K562 (cell line): ENCODE data around the gene ZDHHC24. TPM values are rescaled to one million over a fixed set of nuclear protein-coding genes. Genes with fewer than 3 reads are reported as not detected.

Experiments used
- ARHGAP35 ChIP-seq: fragments of 450-650 bp; IDR thresholded peaks from 2 replicates; pipeline ENCODE4 v1.6.1; 2018; ENCODE audit not compliant: partially characterized antibody
- ATF6 ChIP-seq: sonication (generic); formaldehyde crosslinking; IDR thresholded peaks from 2 replicates; pipeline ENCODE4 v1.4.0; 2020; ENCODE audit warnings: mild to moderate bottlenecking, missing genetic modification reagents
- CREB3L1 ChIP-seq: fragments of 450-650 bp; IDR thresholded peaks from 2 replicates; pipeline ENCODE4 v1.6.1; 2014; ENCODE audit warnings: low read depth, mild to moderate bottlenecking, moderate library complexity, borderline replicate concordance
- ETV5 ChIP-seq: sonication (generic); formaldehyde crosslinking; IDR thresholded peaks from 2 replicates; pipeline ENCODE4 v1.4.0; 2020; ENCODE audit warnings: low read depth, mild to moderate bottlenecking, missing genetic modification reagents
- GATA2 ChIP-seq: sonication (generic); formaldehyde crosslinking; IDR thresholded peaks from 2 replicates; pipeline ENCODE4 v1.4.0; 2020; ENCODE audit warnings: mild to moderate bottlenecking, missing genetic modification reagents
- MLX ChIP-seq, 2 experiments: fragments of 450-650 bp in 1 of 2; sonication (generic) in 1 of 2; formaldehyde crosslinking; conservative IDR thresholded peaks; 2 replicates each; pipeline versions ENCODE4 v1.4.0 to v1.8.1; 2020 to 2022; ENCODE audit warnings: mild to moderate bottlenecking in 1 of 2, missing genetic modification reagents in 1 of 2
- NELFE ChIP-seq: IDR thresholded peaks from 2 replicates; pipeline ENCODE4 v1.6.1; 2011; ENCODE audit warnings: mild to moderate bottlenecking; ENCODE audit not compliant: insufficient read depth, insufficient read length
- POLR2H ChIP-seq: IDR thresholded peaks from 2 replicates; pipeline ENCODE4 v1.6.1; 2016; ENCODE audit warnings: missing genetic modification characterization, low read depth, mild to moderate bottlenecking, control low read depth, missing compliant biosample characterization, moderate library complexity
- PRPF4 ChIP-seq: fragments of 200-400 bp; formaldehyde crosslinking; IDR thresholded peaks from one replicate; pipeline ENCODE4 v1.6.1; 2017; ENCODE audit warnings: low read length, low read depth, mild to moderate bottlenecking; ENCODE audit not compliant: insufficient read depth, poor library complexity, severe bottlenecking
- PTBP1 ChIP-seq: fragments of 200-400 bp; formaldehyde crosslinking; IDR thresholded peaks from 2 replicates; pipeline ENCODE4 v1.6.1; 2017; ENCODE audit warnings: low read depth, low read length
- RNF2 ChIP-seq: sonication (generic); IDR thresholded peaks from 2 replicates; pipeline ENCODE4 v1.6.1; 2016
- SIX5 ChIP-seq, 2 experiments: IDR thresholded peaks; 2 replicates each; pipeline ENCODE4 v1.6.1; 2011; ENCODE audit warnings: low read length in 2 of 2, borderline replicate concordance in 1 of 2, low read depth in 1 of 2, mild to moderate bottlenecking in 1 of 2, moderate library complexity in 1 of 2; ENCODE audit not compliant: insufficient read depth in 1 of 2
- SMARCA5 ChIP-seq: fragments of 450-650 bp; IDR thresholded peaks from 2 replicates; pipeline ENCODE4 v1.6.1; 2016
- SNRNP70 ChIP-seq: fragments of 200-400 bp; formaldehyde crosslinking; optimal IDR thresholded peaks from 2 replicates; pipeline ENCODE3; 2017; ENCODE audit warnings: low read depth, low read length
- TFAP4 ChIP-seq: sonication (generic); formaldehyde crosslinking; IDR thresholded peaks from 2 replicates; pipeline ENCODE4 v1.8.0; 2022; ENCODE audit warnings: missing genetic modification reagents, mild to moderate bottlenecking, moderate library complexity, borderline replicate concordance
- ZC3H8 ChIP-seq: fragments of 450-650 bp; IDR thresholded peaks from 2 replicates; pipeline ENCODE4 v1.6.1; 2017
- ZNF121 ChIP-seq: sonication (generic); formaldehyde crosslinking; conservative IDR thresholded peaks from 2 replicates; pipeline ENCODE4 v1.8.0; 2022; ENCODE audit warnings: missing genetic modification reagents
- ZNF224 ChIP-seq: sonication (generic); formaldehyde crosslinking; IDR thresholded peaks from 2 replicates; pipeline ENCODE4 v1.8.0; 2022; ENCODE audit warnings: mild to moderate bottlenecking, missing genetic modification reagents
- ZNF311 ChIP-seq: fragments of 250-450 bp; sonication (Bioruptor Pico); IDR thresholded peaks from 2 replicates; pipeline ENCODE4 v1.4.0; 2020; ENCODE audit warnings: mild to moderate bottlenecking, moderate library complexity
- polyA plus RNA-seq, 8 experiments: library from polyadenylated mRNA; depleted of rRNA in 4 of 8; stranded (reverse) in 5 of 8; unstranded in 3 of 8; fragments of >200 nt; fragmentation: Nextera tagmentation in 2 of 8; fragmentation: Illumina TruSeq in 1 of 8; extraction: Ambion mirVana in 2 of 8; extraction: Trizol in 1 of 8; gene quantifications; 2 replicates each; pipeline versions ENCODE4 v1.2.1 to v1.2.3, GENCODE V29; 2011 to 2014; ENCODE audit warnings: inconsistent platforms in 1 of 8, missing spikeins in 1 of 8
- total RNA-seq, 7 experiments: library from RNA; depleted of rRNA in 6 of 7; stranded (reverse); fragments of >200 nt in 6 of 7; fragmentation: Illumina TruSeq in 2 of 7; extraction: Trizol in 2 of 7; gene quantifications; 2 replicates each; pipeline versions ENCODE4 v1.2.1 to v1.2.3, GENCODE V29; 2011 to 2021; ENCODE audit warnings: low replicate concordance in 1 of 7

The ZDHHC24 gene
- total and polyA plus RNA-seq, 9 of the 15 experiments (the other 6 are each of a cell fraction or from before 2014, with no cell fraction given) = 0.45 to 11.2 (median 2.7) TPM

GRCh38 chr11:66559142-66559865, 13.5 kb upstream of the ZDHHC24 start (continued):
- TF ChIP-seq PRPF4 = no peak
- TF ChIP-seq PTBP1 = no peak
- TF ChIP-seq ARHGAP35 = no peak
- no peak for TF ChIP-seq ETV5 (CRISPR knock-in tag)
- TF ChIP-seq NELFE = no peak
- TF ChIP-seq ZNF224 = 0 out of 2 replicates have a peak, but pooled peaks have one; percentile 71
- no peak for TF ChIP-seq SNRNP70
- no peak for TF ChIP-seq SIX5 (IDR thresholded peaks at IDR 0.05; ENCODE audit: borderline replicate concordance in 1 of 2, insufficient read depth in 1 of 2, low read depth in 1 of 2, low read length in 2 of 2)
- TF ChIP-seq SMARCA5 = no peak
- no peak; the same call in 1 of the 2 replicates for TF ChIP-seq ZNF121 (CRISPR knock-in tag)
- TF ChIP-seq RNF2 = peak; percentile 73; the same call in 1 of the 2 replicates
- TF ChIP-seq TFAP4 = peak; percentile 74; the same call in 1 of the 2 replicates
- no peak for TF ChIP-seq ZNF311 (CRISPR knock-in tag)
- TF ChIP-seq GATA2 = no peak
- no peak for TF ChIP-seq ZC3H8
- TF ChIP-seq ATF6 (CRISPR knock-in tag) = no peak
- no peak for TF ChIP-seq MLX (CRISPR knock-in tag; conservative IDR thresholded peaks at IDR 0.05)
- peak; percentile 82; the same call in 1 of the 2 replicates for TF ChIP-seq CREB3L1
- no peak for TF ChIP-seq POLR2H
